Measurements from ENCODE around the gene SULT1A1.
"Not testable (repeated sequence)": the region's sequence is repeated elsewhere in the genome, so short reads cannot be mapped to it uniquely, and the experiment has no call there.

SULT1A1 gene

GRCh38 chr16:28608496-28608808 is 1.4 kb downstream of the SULT1A1 start:
- DNase-seq, result not testable (repeated sequence)

- not testable (repeated sequence) for DNase-seq
These were observed 2.0 kb downstream of the SULT1A1 start for GRCh38 chr16:28607681-28608495.

- no peak for DNase-seq
These were observed 2.7 kb downstream of the SULT1A1 start for GRCh38 chr16:28607116-28607623.

GRCh38 chr16:28606291-28607115 is 3.3 kb downstream of the SULT1A1 start:
- DNase-seq, result no peak

DNA sequence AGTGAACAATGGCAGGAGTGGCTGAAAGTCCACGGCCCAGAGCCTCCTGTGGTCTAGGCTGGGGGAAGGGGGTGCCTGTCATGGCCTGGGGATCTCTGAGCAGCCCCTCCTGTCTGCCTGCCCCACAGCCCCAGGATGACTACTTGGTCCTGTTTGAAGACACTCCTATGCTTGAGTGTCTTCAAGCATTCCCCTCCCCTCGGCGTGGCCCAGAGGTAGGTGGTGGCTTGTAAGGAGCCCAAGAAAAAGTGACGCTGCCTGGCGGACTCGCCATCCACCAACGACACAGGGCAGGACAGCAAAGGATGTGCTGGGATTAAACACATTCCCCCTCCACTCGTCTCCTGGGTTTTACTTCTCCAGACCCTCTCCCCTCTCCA is 5.7 kb downstream of the SULT1A1 start:
- no peak for DNase-seq

DNA sequence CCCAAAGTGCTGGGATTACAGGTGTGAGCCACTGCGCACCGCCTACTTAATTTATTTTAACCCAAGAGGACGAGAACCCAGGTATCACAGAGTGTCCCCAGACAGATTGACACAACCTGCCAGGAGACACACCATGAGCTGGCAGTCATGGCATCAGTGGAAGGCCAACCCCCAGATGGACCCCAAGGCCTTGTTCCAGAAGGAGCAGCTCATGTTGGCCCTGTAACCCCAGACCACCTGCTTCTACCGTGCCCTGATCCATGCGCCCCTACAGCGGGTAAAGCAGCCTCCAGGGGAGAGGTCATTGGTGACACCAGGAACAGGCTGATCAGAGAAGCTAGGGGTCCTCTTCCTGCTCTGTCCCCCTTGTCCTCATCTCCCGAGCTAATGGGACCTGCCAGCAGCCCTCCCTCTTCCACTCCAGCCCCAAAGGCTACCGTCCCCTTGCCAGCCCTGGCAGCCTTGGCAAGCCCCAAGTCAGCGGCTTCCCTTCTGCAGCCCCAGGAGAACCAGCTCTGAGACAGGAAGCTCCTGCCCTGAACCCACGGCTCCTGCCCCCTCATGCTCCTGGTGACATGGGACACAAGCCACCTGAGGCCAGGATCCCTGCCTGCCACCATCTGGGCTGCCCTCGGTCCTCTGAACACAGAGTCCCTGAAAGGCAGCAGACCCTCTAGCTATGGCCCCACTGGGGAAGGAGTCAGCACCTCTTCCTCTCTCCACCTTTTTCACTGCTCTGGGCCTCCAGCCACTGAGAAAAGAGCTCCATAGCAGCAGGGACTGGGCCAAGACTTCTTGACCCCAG is 6.3 kb downstream of the SULT1A1 start:
- no peak for DNase-seq

GRCh38 chr16:28602529-28602928 is 7.3 kb downstream of the SULT1A1 start:
- no peak for DNase-seq

GRCh38 chr16:28602062-28602461 is 7.8 kb downstream of the SULT1A1 start:
- not testable (repeated sequence) for DNase-seq

DNA sequence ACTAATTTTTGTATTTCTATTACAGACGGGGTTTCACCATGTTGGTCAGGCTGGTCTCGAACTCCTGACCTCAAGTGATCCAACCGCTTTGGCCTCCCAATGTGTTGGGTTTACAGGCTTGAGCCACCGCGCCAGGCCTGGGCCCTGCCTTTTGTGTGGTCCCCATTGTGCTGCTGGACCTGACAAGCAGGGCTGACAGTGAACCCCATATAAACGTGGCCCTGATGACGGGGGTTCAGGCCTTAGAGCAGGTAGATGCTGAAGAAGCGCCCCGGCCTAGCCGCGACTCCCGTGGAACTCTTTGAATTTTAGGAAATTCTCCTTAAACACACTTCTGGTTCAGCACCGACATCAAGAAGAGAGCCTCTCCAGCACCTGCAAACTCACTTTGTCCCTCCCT is 8.3 kb downstream of the SULT1A1 start:
- DNase-seq, result not testable (repeated sequence)

DNA sequence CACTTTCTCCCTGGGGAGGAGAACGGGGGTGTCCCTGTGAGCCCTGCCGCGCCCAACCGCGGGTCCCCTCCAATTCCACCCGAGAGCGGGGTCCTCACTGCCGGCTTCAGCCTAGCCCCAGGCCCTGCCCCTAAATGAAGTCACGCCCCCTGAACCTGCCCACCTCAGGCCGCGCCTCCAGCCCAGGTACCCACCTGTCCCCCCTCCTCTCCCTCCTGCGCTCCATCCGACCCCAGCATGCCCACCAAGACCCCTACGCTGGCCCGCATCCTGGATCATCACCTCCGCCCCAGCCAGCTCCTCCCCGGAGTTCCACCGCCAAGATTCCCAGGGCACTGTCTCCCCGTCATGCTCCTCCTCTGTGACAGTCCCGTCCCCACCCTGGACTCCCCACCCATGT is 8.9 kb downstream of the SULT1A1 start:
- DNase-seq, result not testable (repeated sequence)

GRCh38 chr16:28599377-28600285 is 10.2 kb downstream of the SULT1A1 start:
- not testable (repeated sequence) for DNase-seq

- DNase-seq, result no peak
These were observed 12.1 kb downstream of the SULT1A1 start for GRCh38 chr16:28597692-28598261.

DNA sequence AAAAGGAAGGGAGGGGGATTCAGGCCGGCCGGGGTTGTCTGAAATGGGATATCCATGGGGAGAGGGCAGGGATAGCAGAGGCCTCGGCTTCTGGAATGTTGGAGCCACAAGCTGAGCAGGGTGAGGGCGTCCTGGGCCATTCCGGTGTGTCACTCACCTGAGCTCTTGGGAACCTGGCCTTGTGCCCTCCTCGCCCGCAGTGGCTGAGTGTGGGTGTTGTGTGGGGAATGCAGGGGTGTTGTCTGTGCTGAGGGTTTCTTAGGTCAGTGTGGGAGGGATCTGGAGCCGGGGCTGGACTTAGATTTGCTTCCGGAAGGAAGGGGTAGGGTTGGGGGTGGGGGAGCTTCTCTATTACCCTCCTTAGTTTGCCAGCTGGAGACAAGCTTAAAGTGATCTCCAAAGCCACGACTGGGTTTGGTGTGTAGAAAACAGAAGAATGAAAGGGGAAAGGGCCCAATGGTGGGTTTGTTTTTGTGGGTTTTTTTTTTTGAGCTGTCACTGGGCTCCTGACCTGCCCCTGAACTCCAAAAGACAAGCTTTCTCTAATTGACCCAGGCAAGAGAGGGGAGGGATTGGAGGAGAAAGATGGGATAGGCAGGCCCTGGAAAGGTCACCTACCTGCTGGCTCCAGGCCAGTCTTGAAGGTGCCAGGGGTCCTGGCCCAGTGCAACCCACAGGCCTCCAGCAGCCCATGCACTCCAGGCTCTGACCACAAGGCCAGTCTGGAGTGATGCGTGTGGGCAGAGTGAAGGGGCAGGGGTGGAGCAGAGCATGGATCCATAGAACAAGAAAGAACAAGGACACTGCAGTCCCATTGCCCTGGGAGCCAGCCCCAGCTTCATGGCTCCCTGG is 12.8 kb downstream of the SULT1A1 start, which contains the start of gene SULT1A2:
SULT1A2 (minus strand) TSS at position 211 of the 852 bp plus-strand sequence. CDS start 1,120 bp downstream, outside the sequence.
- no peak for DNase-seq

GRCh38 chr16:28596115-28596630 is 13.7 kb downstream of the SULT1A1 start:
- no peak for DNase-seq

DNA sequence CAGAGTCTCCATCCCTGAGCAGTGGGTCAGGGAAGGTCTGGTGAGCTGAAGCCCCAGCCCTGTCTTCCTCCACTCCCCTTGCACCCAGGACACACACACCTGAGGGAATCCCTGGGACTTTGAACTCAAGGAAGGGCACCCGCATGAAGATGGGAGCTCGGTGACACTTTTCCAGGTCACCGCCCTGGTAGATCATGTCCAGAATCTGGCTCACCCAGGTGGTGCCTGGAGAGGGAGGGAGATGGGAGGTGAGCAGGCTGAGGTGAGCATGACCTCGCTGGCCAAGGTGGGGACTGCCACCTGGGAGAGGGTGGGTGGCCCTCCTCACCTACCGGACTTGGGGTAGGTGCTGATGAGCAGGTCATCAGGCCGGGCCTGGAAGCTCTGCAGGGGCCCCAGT is 14.4 kb downstream of the SULT1A1 start:
- not testable (repeated sequence) for DNase-seq

- DNase-seq, result no peak
These were observed 16.8 kb downstream of the SULT1A1 start for GRCh38 chr16:28592979-28593553.

DNA sequence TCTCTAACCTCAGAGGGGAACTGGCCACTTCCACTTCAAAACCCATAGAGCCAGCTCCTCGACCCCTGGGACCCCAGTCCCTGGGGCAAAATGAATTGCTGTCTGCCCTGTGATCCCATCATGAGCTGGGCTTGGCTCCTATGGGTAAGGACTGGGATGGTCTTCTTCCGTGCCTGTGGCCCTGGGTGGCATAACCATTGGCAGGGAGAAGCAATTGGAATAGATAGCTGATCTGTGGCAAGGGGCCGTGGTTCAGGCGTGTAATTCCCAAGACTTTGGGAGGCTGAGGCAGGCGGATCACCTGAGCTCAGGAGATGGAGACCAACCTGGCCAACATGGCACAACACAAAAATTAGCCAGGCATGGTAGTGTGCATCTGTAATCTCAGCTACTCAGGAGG is 17.3 kb downstream of the SULT1A1 start:
- no peak for DNase-seq

DNA sequence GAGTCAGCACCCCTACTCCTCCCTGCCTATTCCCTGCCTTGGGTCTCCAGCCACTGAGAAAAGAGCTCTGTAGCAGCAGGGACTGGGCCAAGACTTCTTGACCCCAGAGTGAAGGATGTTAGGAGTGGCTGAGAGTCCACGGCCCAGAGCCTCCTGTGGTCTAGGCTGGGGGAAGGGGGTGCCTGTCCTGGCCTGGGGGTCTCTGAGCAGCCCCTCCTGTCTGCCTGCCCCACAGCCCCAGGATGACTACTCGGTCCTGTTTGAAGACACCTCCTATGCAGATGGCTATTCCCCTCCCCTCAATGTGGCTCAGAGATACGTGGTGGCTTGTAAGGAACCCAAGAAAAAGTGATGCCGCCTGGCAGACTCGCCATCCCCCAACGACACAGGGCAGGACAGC is 18.5 kb downstream of the SULT1A1 start:
- no peak for DNase-seq

DNA sequence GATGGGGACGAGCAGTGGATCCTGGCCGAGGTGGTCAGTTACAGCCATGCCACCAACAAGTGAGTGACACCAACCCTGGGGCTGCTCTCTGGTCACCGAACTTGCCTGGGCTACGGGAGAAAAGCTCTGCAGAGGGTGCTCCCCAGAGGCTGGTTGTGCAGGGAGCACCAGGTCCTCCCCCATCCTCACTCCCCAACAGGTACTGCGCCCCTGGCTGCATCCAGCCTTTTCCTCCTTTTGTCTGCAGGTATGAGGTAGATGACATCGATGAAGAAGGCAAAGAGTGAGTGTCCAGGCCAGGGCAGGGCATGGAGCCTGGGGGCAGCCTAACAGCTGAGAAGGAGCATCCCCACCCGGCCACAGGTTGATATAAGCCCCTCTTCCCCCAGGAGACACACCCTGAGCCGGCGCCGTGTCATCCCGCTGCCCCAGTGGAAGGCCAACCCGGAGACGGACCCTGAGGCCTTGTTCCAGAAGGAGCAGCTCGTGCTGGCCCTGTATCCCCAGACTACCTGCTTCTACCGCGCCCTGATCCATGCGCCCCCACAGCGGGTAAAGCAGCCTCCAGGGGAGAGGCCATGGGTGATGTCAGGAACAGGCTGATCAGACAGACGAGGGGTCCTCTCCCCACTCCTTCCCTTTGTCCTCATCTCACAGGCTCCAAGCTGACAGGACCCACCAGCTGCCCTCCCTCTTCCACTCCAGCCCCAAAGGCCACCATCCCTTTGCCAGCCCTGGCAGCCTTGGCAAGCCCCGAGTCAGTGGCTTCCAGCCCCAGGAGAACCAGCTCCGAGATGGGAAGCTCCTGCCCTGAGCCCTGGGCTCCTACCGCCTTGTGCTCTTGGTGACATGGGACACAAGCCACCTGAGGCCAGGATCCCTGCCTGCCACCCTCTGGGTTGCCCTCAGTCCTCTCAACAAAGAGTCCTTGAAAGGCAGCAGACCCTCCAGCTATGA is 19.2 kb downstream of the SULT1A1 start:
- DNase-seq, result no peak

All from T1000 (cell line).